Memory B cell (primary cell): Measurements from ENCODE around the gene PDCD2.

ENCODE experiments used
- ATAC-seq: fragments of 150-1000 bp; cut with Tn5 transposase; 2 replicates; pipeline ENCODE4 v1.10.0; 2021; ENCODE audit warnings: low read depth, mild to moderate bottlenecking, moderate library complexity
- DNase-seq, 2 donors: peaks; one replicate each; pipeline ENCODE4 v3.0.0; 2022; ENCODE audit warnings: low spot score in 2 of 2
- H3K27ac Mint-ChIP-seq: one replicate; pipeline ENCODE4 v1.8.0; 2022; ENCODE audit warnings: mild to moderate bottlenecking, moderate library complexity, mixed read lengths
- H3K27me3 Mint-ChIP-seq: one replicate; pipeline ENCODE4 v1.8.0; 2022; ENCODE audit warnings: mixed read lengths
- H3K36me3 Mint-ChIP-seq: one replicate; pipeline ENCODE4 v1.8.0; 2022; ENCODE audit warnings: mild to moderate bottlenecking, mixed read lengths
- H3K4me1 Mint-ChIP-seq: one replicate; pipeline ENCODE4 v1.8.0; 2022; ENCODE audit warnings: mixed read lengths
- H3K4me3 Mint-ChIP-seq: one replicate; pipeline ENCODE4 v1.8.0; 2022; ENCODE audit warnings: mild to moderate bottlenecking, moderate library complexity, mixed read lengths
- H3K9me3 Mint-ChIP-seq: one replicate; pipeline ENCODE4 v1.8.0; 2022; ENCODE audit warnings: mixed read lengths

Gene PDCD2

DNA sequence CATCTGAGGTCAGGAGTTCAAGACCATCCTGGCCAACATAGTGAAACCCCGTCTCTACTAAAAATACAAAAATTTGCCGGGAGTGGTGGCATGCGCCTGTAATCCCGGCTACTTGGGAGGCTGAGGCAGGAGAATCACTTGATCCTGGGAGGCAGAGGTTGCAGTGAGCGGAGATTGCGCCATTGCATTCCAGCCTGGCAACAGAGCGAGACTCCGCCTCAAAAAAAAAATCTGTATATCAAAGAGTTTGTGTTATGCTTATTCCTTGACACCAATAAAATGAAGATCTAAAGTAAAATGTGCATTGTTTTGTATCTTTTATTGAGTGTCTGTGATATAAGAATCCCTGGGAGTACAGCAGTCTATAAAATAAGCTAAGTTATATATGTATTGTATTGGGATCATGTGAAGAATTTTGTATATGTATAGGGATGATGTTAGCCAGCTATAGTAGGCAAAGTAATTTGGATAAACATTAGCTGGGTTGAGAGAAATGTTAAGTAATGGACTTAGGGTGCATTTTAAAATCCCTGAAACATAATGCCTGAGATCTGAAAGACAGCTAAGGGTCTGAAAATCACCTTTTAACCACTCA, 19.4 kb downstream of the PDCD2 start:
- H3K9me3 Mint-ChIP-seq = no peaks in the 10 kb centered on the region

DNA sequence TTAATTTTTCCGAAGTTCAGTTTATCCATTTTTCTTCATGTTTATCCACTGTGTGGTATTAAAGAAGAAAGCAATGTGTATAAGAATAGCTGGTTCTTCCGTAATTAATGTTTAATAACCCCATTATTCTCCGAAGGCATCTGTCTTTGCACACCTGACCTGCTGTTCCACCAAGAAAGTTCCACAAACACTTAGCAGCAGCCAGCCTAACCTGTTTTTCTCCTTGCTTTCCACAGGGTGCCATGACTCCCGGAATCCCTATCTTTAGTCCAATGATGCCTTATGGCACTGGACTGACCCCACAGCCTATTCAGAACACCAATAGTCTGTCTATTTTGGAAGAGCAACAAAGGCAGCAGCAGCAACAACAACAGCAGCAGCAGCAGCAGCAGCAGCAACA, 22.9 kb downstream of the PDCD2 start:
- H3K27ac Mint-ChIP-seq = no peak overlapping the region
- peaks cover 30% of the 10 kb centered on the region for H3K36me3 Mint-ChIP-seq
- peaks cover 15% of the 10 kb centered on the region for H3K4me1 Mint-ChIP-seq
- no peaks in the 10 kb centered on the region for H3K9me3 Mint-ChIP-seq
- no peaks in the 10 kb centered on the region for H3K27me3 Mint-ChIP-seq
- DNase-seq (no peak), ATAC-seq (no peak)
- H3K4me3 Mint-ChIP-seq = no peak overlapping the region

More for the DNA sequence above, 19.4 kb downstream of the PDCD2 start:
- Mint-ChIP-seq H3K27me3 (no peaks in the 10 kb centered on the region), H3K36me3 (peaks cover 22% of the 10 kb centered on the region), H3K27ac (no peak overlapping the region), H3K4me3 (no peak overlapping the region), H3K4me1 (peaks cover 5% of the 10 kb centered on the region)
- ATAC-seq = no peak
- no peak for DNase-seq

GRCh38 chr6:170555305-170555704, 29.1 kb downstream of the PDCD2 start:
- no peak overlapping the region for H3K27ac Mint-ChIP-seq
- H3K27me3 Mint-ChIP-seq = no peaks in the 10 kb centered on the region
- no peaks in the 10 kb centered on the region for H3K9me3 Mint-ChIP-seq
- H3K4me3 Mint-ChIP-seq = no peak overlapping the region
- H3K4me1 Mint-ChIP-seq = peaks cover 23% of the 10 kb centered on the region
- peaks cover 21% of the 10 kb centered on the region for H3K36me3 Mint-ChIP-seq
- ATAC-seq = no peak
- DNase-seq = no peak

DNA sequence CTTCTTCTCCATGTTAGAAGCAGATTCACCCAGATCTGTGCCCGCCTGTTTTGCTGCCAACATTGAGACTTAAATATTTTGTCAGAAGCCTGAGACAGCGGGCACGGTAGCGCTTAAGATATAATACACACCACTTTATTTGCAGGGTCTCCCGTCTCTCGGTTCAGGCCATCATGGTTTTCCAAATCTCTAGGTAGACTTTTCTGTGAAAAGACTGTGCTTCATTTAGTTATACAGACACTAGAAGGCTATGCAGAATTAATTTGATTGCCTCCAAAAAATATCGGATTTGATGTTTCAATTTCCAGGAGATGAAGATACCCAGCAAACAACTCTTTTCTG, 29.7 kb downstream of the PDCD2 start:
- DNase-seq (no peak), ATAC-seq (no peak)
- H3K27me3 Mint-ChIP-seq = no peaks in the 10 kb centered on the region
- no peak overlapping the region for H3K27ac Mint-ChIP-seq
- H3K4me3 Mint-ChIP-seq = no peak overlapping the region
- no peaks in the 10 kb centered on the region for H3K9me3 Mint-ChIP-seq
- peaks cover 21% of the 10 kb centered on the region for H3K36me3 Mint-ChIP-seq
- H3K4me1 Mint-ChIP-seq = peaks cover 26% of the 10 kb centered on the region

DNA sequence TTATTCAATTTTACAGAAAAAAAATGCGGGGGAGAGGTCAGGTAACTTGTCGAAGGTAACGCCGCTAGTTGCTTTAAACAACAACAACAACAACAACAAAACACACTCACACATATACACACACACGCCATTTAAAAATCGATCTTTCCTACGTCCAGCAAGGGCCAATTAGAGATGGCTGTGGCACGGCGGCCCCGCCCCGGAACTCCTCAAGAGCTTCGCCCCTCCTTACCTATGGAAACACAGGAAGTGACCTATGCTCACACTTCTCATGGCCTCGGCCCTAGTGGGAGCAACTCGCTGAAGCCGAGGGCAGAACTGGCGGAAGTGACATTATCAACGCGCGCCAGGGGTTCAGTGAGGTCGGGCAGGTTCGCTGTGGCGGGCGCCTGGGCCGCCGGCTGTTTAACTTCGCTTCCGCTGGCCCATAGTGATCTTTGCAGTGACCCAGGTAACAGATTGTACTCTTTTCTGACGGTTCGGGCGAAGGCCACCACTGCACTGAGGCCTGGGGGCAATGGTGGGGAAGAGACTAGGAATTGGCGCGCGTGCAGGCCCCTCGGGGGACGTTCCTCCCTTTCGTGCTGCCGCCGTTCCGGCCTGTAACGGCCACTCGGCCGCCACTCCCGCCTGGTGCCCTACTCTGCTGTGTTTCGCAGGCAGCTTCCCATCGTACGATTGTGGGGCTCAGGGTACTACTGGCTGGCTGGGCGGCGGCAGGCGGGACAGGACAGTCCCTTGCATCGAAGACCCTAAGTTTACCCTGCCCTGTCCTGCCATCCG, 30.2 kb downstream of the PDCD2 start, which contains the start of gene TBP:
Gene TBP, plus strand, starts transcription at position 357 of the 783 bp plus-strand sequence. CDS start 2,661 bp downstream, outside the sequence.
- peak; percentile 89 for ATAC-seq
- DNase-seq = peak; percentile 95 to 96
- no peaks in the 10 kb centered on the region for H3K9me3 Mint-ChIP-seq
- no peak within 1 kb of the TSS for H3K4me3 Mint-ChIP-seq
- H3K27me3 Mint-ChIP-seq = no peaks in the 10 kb centered on the region
- H3K27ac Mint-ChIP-seq = no peak within 1 kb of the TSS
- peaks cover 22% of the 10 kb centered on the region for H3K4me1 Mint-ChIP-seq
- H3K36me3 Mint-ChIP-seq = peaks cover 18% of the 10 kb centered on the region

GRCh38 chr6:170553534-170554012, 30.9 kb downstream of the PDCD2 start:
- DNase-seq (no peak), ATAC-seq (peak; percentile 49)
- peaks cover 18% of the 10 kb centered on the region for H3K36me3 Mint-ChIP-seq
- no peak overlapping the region for H3K27ac Mint-ChIP-seq
- H3K4me1 Mint-ChIP-seq = peaks cover 25% of the 10 kb centered on the region
- no peaks in the 10 kb centered on the region for H3K9me3 Mint-ChIP-seq
- H3K4me3 Mint-ChIP-seq = no peak overlapping the region
- H3K27me3 Mint-ChIP-seq = no peaks in the 10 kb centered on the region

GRCh38 chr6:170552765-170553533, 31.5 kb downstream of the PDCD2 start, which contains the start of gene PSMB1:
Gene PSMB1 (minus strand): TSS chr6:170553307. CDS start chr6:170553242, 65 bp downstream.
- Mint-ChIP-seq H3K27me3 (no peaks in the 10 kb centered on the region), H3K36me3 (peaks cover 19% of the 10 kb centered on the region), H3K9me3 (no peaks in the 10 kb centered on the region), H3K4me3 (no peak within 1 kb of the TSS), H3K27ac (no peak within 1 kb of the TSS), H3K4me1 (peaks cover 22% of the 10 kb centered on the region)
- ATAC-seq (peak; percentile 38), DNase-seq (peak; percentile 63 to 72)

DNA sequence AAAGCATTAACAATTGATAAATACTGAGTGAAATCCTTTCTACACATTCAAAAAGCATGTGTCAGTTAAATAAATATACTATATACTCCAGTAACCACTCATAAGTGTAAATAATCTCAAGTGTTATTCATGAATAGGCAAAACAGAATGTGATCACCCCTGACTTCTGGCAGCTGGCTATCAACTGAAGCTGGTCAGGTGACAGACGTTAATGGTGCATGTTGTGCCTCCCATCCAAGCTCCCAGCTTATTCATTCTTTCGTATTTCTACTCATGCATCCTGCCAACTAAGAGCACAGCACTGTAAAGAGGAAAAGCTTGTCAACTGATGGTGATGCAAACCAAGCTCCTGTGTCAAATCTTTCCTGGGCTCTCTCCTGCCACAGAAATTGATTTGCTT, 39.0 kb downstream of the PDCD2 start:
- H3K27me3 Mint-ChIP-seq = no peaks in the 10 kb centered on the region
- ATAC-seq = no peak

DNA sequence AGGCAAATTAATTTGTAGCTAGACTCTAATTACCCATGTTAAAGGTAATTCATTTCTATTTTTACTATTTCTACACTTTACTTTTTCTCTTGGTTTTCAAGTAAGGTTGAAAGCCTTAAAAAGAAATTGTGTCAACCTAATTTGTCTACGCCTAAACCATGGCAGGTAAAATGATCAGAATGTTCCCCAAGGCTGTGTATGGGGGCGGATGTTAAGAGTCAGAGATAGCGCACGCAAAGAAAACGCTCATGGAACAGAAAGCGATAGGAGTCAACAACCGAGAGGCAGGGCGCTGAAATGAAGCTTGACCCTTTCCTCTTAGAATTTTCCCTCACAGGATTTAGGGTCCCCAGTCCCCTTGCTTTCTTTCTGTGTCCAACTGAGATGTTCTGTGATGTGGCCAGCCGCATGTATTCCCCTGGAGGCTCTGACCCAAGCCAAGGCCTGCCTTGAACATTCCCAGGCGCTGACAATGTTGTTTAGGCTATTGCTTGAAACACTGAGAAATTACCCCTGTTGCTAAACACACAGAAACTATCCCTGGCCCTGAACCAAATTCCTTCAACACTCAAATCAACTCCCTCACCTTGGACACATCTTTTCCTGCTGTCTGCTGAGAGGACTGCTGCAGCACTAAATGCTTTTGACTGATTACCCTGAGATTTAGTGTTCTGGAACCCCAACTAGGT, 42.3 kb downstream of the PDCD2 start:
- Mint-ChIP-seq H3K4me3 (no peak overlapping the region), H3K27ac (no peak overlapping the region)

More for the DNA sequence above, 39.0 kb downstream of the PDCD2 start:
- H3K27ac Mint-ChIP-seq = peak overlapping the region; percentile 53
- no peaks in the 10 kb centered on the region for H3K9me3 Mint-ChIP-seq
- no peak for DNase-seq
- no peak overlapping the region for H3K4me3 Mint-ChIP-seq
- H3K36me3 Mint-ChIP-seq = peaks cover 28% of the 10 kb centered on the region
- peaks cover 17% of the 10 kb centered on the region for H3K4me1 Mint-ChIP-seq

DNA sequence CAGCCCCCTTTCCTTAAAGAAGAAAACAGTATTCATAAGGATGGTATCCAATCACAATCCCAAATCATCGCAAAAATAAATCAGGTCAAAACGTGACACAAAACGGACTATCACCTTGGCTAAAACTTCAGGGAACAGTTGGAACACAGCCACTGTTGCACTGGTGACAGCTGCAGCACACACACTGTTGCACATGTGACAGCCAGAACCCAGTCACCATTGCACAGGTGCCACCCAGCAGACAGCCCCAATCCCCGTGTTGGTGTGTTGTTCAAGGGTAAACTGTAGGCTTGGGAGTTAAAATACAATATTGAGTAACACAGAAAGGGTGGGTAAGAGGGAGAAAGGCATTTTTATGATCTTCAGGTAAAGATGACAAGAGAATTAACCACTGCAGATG, 47.1 kb downstream of the PDCD2 start:
- peaks cover 38% of the 10 kb centered on the region for H3K36me3 Mint-ChIP-seq

More for the DNA sequence above, 42.3 kb downstream of the PDCD2 start:
- Mint-ChIP-seq H3K27me3 (no peaks in the 10 kb centered on the region), H3K9me3 (no peaks in the 10 kb centered on the region), H3K4me1 (peaks cover 6% of the 10 kb centered on the region), H3K36me3 (peaks cover 28% of the 10 kb centered on the region)
- no peak for ATAC-seq
- no peak for DNase-seq

DNA sequence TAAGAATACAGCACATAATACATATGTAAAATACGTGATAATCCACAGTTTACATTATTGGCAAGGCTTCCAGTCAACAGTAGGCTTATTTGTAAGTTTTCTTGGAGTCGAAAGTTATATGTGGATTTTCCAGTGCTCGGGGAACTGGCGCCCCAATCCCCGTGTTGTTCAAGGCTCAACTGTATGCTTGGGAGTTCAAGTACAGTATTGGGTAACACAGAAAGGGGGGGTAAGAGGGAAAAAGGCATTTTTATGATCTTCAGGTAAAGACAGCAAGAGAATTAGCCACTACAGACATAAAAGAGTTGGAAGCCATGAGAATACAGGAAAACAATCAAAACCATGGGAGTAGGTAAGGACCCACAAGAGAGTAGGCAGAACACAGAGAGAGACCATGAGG, 47.8 kb downstream of the PDCD2 start:
- no peaks in the 10 kb centered on the region for H3K27me3 Mint-ChIP-seq
- no peak overlapping the region for H3K4me3 Mint-ChIP-seq
- DNase-seq = no peak
- no peak for ATAC-seq
- no peak overlapping the region for H3K27ac Mint-ChIP-seq
- no peaks in the 10 kb centered on the region for H3K9me3 Mint-ChIP-seq
- H3K4me1 Mint-ChIP-seq = peaks cover 2% of the 10 kb centered on the region
- H3K36me3 Mint-ChIP-seq = peaks cover 37% of the 10 kb centered on the region

More for the DNA sequence above, 47.1 kb downstream of the PDCD2 start:
- Mint-ChIP-seq H3K27ac (no peak overlapping the region), H3K27me3 (no peaks in the 10 kb centered on the region), H3K4me3 (no peak overlapping the region), H3K9me3 (no peaks in the 10 kb centered on the region), H3K4me1 (peaks cover 2% of the 10 kb centered on the region)
- DNase-seq (no peak), ATAC-seq (no peak)

- Mint-ChIP-seq H3K27ac (no peak overlapping the region), H3K4me1 (no peaks in the 10 kb centered on the region), H3K27me3 (no peaks in the 10 kb centered on the region), H3K4me3 (no peak overlapping the region), H3K9me3 (no peaks in the 10 kb centered on the region), H3K36me3 (peaks cover 34% of the 10 kb centered on the region)
- no peak for ATAC-seq
- DNase-seq = no peak
Measured at GRCh38 chr6:170535004-170535403, 49.4 kb downstream of the PDCD2 start.

DNA sequence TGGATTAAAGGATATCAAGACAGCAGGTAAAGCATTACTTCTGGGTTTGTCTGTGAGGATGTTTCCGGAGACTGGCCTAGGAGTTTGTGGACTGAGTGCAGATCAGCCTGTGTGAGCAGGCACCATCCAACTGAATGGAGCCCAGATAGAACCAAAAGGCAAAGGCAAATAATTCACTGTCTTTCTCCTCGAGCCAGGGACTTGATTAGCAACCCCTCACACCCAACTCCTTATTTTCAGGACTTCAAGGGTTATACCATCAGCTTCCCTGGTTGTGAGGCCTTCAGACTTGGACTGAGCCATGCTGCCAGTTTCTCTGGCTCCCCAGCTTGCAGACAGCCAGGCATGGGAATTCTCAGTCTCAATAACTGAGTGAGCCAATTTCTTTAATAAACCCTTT, 50.6 kb downstream of the PDCD2 start:
- Mint-ChIP-seq H3K4me1 (no peaks in the 10 kb centered on the region), H3K4me3 (no peak overlapping the region), H3K27ac (no peak overlapping the region), H3K36me3 (peaks cover 29% of the 10 kb centered on the region), H3K9me3 (no peaks in the 10 kb centered on the region), H3K27me3 (no peaks in the 10 kb centered on the region)
- ATAC-seq = no peak
- DNase-seq = no peak
